HG03025 (cell line): Measurements from ENCODE around the gene RGS11.
"Not testable (repeated sequence)": the region's sequence is repeated elsewhere in the genome, so short reads cannot be mapped to it uniquely, and the experiment has no call there.

Experiments used
- ATAC-seq: cut with Tn5 transposase; IDR thresholded peaks from one replicate; pipeline ENCODE4 v1.9.1; 2021; ENCODE audit warnings: mild to moderate bottlenecking, moderate library complexity; ENCODE audit not compliant: unreplicated experiment, low FRiP score

The RGS11 gene

GRCh38 chr16:265711-266110 is 10.0 kb downstream of the RGS11 start:
- no peak for ATAC-seq

- ATAC-seq, result no peak
Observed at GRCh38 chr16:265002-265529, 10.7 kb downstream of the RGS11 start.

GRCh38 chr16:264440-264951 is 11.2 kb downstream of the RGS11 start:
- ATAC-seq, result no peak

GRCh38 chr16:263944-264343 is 11.8 kb downstream of the RGS11 start:
- ATAC-seq, result no peak

GRCh38 chr16:263182-263774 is 12.5 kb downstream of the RGS11 start:
- no peak for ATAC-seq

- ATAC-seq, result no peak
Observed at GRCh38 chr16:262121-262745, 13.5 kb downstream of the RGS11 start.

- ATAC-seq, result no peak
Observed at GRCh38 chr16:261031-261691, 14.6 kb downstream of the RGS11 start.

GRCh38 chr16:260326-260725 is 15.4 kb downstream of the RGS11 start:
- ATAC-seq, result no peak

- ATAC-seq, result no peak
Observed at GRCh38 chr16:259814-260253, 15.9 kb downstream of the RGS11 start.

- no peak for ATAC-seq
Observed at GRCh38 chr16:259226-259625, 16.5 kb downstream of the RGS11 start.

- ATAC-seq, result not testable (repeated sequence)
Observed at GRCh38 chr16:258091-258490, 17.7 kb downstream of the RGS11 start.

GRCh38 chr16:255183-255582 is 20.6 kb downstream of the RGS11 start:
- no peak for ATAC-seq

- ATAC-seq, result no peak
Observed at GRCh38 chr16:254461-254860, 21.3 kb downstream of the RGS11 start.

GRCh38 chr16:253833-254232 is 21.9 kb downstream of the RGS11 start:
- ATAC-seq, result no peak

- no peak for ATAC-seq
Observed at GRCh38 chr16:252366-253337, 23.1 kb downstream of the RGS11 start.

GRCh38 chr16:249431-249830 is 26.3 kb downstream of the RGS11 start:
- ATAC-seq, result no peak

GRCh38 chr16:247027-247426 is 28.7 kb downstream of the RGS11 start:
- ATAC-seq, result no peak

- ATAC-seq, result no peak
Observed at GRCh38 chr16:245105-245504, 30.6 kb downstream of the RGS11 start.

GRCh38 chr16:243348-243747 is 32.4 kb downstream of the RGS11 start:
- no peak for ATAC-seq

GRCh38 chr16:242281-242680 is 33.5 kb downstream of the RGS11 start:
- ATAC-seq, result no peak
